MCF 10A (cell line): ENCODE measurements around the gene SNRPD3. TPM values are rescaled to one million over a fixed set of nuclear protein-coding genes. Genes with fewer than 3 reads are reported as not detected.
"Not testable (repeated sequence)": the region's sequence is repeated elsewhere in the genome, so short reads cannot be mapped to it uniquely, and the experiment has no call there.

Source experiments
- BruUV-seq: library from RNA; stranded (reverse); fragments of 400-500 nt; replicated peaks from 2 replicates; lab custom pipeline; 2021; lab: Mats Ljungman, UMichigan
- CTCF ChIA-PET: fragments of 300-600 bp; sonication (Branson Sonifier 250); formaldehyde crosslinking; extraction: SDS; loops from one replicate; lab custom pipeline; 2021; ENCODE audit warnings: antibody characterized with exemption, inconsistent platforms; lab: Yijun Ruan, JAX
- POLR2A ChIA-PET: fragments of 300-600, 350-650 bp; sonication (Branson Sonifier 250); formaldehyde crosslinking; extraction: SDS; loops from one replicate; lab custom pipeline; 2020; ENCODE audit warnings: antibody characterized with exemption, inconsistent platforms; lab: Yijun Ruan, JAX
- DNase-seq: peaks from one replicate; pipeline ENCODE4 v3.0.0-alpha.2; 2018; ENCODE audit not compliant: unreplicated experiment
- H3K27ac Mint-ChIP-seq: one replicate; pipeline ENCODE4 v1.8.0; 2022; ENCODE audit warnings: mild to moderate bottlenecking, low read depth, mixed read lengths; ENCODE audit not compliant: unreplicated experiment
- H3K27me3 Mint-ChIP-seq: one replicate; pipeline ENCODE4 v1.8.0; 2022; ENCODE audit warnings: mixed read lengths; ENCODE audit not compliant: insufficient read depth, unreplicated experiment
- H3K36me3 Mint-ChIP-seq: one replicate; pipeline ENCODE4 v1.8.0; 2022; ENCODE audit warnings: mild to moderate bottlenecking, moderate library complexity, mixed read lengths; ENCODE audit not compliant: insufficient read depth, unreplicated experiment
- H3K4me1 Mint-ChIP-seq: one replicate; pipeline ENCODE4 v1.8.0; 2022; ENCODE audit warnings: mixed read lengths; ENCODE audit not compliant: insufficient read depth, unreplicated experiment
- H3K4me3 Mint-ChIP-seq: one replicate; pipeline ENCODE4 v1.8.0; 2022; ENCODE audit warnings: mild to moderate bottlenecking, moderate library complexity, mixed read lengths; ENCODE audit not compliant: unreplicated experiment
- H3K9me3 Mint-ChIP-seq: one replicate; pipeline ENCODE4 v1.8.0; 2022; ENCODE audit warnings: mixed read lengths; ENCODE audit not compliant: unreplicated experiment
- intact Hi-C: fragments of 100-400 bp; cut with micrococcal nuclease; formaldehyde crosslinking; loops from 2 replicates; pipeline ENCODE4 v1.14.1; 2022
- total RNA-seq: library from RNA; stranded (reverse); gene quantifications from 2 replicates; pipeline ENCODE4 v1.2.3, GENCODE V29; 2022
- TF ChIP-seq, protein P1 (sequence below): fragments of 200-600 bp; IDR thresholded peaks from one replicate; pipeline ENCODE4 v1.8.0; 2022; ENCODE audit warnings: antibody characterized with exemption, mild to moderate bottlenecking; ENCODE audit not compliant: unreplicated experiment

SNRPD3 gene
- total RNA-seq, 1 experiment from 2014 or later = 94.6 TPM

DNA sequence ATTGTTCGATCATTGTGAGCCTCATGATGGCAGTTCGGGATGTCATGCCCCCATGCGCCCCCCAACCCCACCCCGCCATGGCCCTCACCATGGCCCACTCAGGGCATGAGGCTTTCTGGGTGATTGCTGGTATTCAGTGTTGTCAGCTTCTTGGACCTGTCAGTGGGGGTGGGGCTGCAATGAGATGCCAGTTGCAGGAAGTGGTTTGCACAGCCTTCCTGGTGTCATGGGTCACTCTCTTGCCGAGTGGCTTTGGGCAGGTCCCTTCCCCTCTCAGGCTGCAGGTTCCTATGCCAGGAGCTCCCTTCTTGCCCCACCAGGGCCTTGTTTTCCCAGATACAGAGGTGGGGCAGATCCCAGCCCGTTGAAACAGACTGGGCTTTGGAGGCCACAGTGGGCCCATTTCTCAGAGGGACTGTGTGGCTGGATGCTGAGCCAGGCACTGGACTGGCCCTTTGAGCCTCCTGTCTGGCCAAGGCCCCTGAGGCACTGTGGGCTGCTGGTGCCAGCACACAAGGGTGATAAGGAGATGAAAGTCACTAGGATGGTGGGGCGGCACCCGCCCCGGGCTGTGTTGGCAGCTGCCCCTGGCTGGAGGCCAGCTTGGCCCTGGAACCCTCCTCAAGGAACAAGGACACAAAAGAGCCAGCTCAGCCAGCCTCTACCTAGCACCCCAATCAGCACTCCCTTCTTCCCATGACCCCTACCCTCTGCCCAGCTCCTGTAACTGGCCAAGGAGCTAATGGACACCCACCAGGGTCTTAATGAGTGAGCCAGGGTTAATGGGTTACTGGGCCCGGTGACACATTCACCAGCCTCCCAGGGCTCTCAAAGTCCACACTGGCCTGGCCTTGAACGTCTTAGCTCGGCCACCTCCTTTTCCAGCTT lies 45.7 kb downstream of the SNRPD3 start:
- Mint-ChIP-seq H3K9me3 (no peaks in the 10 kb centered on the region), H3K27me3 (no peaks in the 10 kb centered on the region), H3K27ac (no peak overlapping the region), H3K36me3 (peaks cover 4% of the 10 kb centered on the region), H3K4me3 (no peak overlapping the region), H3K4me1 (no peaks in the 10 kb centered on the region)
- TF ChIP-seq, protein P1, sequence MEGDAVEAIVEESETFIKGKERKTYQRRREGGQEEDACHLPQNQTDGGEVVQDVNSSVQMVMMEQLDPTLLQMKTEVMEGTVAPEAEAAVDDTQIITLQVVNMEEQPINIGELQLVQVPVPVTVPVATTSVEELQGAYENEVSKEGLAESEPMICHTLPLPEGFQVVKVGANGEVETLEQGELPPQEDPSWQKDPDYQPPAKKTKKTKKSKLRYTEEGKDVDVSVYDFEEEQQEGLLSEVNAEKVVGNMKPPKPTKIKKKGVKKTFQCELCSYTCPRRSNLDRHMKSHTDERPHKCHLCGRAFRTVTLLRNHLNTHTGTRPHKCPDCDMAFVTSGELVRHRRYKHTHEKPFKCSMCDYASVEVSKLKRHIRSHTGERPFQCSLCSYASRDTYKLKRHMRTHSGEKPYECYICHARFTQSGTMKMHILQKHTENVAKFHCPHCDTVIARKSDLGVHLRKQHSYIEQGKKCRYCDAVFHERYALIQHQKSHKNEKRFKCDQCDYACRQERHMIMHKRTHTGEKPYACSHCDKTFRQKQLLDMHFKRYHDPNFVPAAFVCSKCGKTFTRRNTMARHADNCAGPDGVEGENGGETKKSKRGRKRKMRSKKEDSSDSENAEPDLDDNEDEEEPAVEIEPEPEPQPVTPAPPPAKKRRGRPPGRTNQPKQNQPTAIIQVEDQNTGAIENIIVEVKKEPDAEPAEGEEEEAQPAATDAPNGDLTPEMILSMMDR = no peak
- ChIA-PET CTCF (no interaction called here), POLR2A (no interaction called here)
- no peak for DNase-seq
- intact Hi-C loops = no loop called here
- no TSS peak for BruUV-seq

DNA sequence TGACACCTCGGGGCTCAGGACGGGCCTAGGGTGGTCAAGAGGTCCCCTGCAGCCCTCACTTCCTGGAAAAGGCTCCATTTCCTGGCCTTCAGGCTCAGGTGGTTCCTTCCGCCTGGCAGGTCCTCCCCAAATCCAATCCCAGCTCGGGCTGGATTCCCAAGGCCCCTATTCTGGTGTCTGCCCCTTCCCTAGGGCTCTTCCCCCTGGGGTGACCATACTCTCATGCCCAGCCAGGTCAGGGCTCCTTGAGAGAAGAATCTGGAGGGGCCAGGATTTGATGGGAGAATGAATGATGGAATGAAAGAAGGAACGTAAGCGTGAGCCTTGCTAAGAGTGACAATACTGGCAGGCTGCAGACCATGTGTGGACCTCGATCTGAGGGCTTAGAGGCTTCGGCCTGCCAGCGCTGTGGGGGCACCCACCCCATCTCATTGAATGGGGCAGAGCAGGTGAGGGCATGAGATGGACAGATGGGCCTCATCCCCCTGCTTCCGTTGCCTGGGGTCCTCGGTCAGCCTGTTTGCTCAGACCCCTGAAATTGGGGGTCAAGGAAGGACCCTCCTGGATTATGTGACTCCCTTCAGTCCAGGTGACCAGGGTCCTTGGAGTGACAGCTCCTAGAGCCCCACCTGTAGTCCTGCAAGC lies 46.4 kb downstream of the SNRPD3 start:
- intact Hi-C loops, H3K4me3 Mint-ChIP-seq, H3K9me3 Mint-ChIP-seq, H3K36me3 Mint-ChIP-seq, POLR2A ChIA-PET, BruUV-seq, H3K4me1 Mint-ChIP-seq, DNase-seq, H3K27me3 Mint-ChIP-seq, CTCF ChIA-PET, H3K27ac Mint-ChIP-seq: not testable (repeated sequence)

DNA sequence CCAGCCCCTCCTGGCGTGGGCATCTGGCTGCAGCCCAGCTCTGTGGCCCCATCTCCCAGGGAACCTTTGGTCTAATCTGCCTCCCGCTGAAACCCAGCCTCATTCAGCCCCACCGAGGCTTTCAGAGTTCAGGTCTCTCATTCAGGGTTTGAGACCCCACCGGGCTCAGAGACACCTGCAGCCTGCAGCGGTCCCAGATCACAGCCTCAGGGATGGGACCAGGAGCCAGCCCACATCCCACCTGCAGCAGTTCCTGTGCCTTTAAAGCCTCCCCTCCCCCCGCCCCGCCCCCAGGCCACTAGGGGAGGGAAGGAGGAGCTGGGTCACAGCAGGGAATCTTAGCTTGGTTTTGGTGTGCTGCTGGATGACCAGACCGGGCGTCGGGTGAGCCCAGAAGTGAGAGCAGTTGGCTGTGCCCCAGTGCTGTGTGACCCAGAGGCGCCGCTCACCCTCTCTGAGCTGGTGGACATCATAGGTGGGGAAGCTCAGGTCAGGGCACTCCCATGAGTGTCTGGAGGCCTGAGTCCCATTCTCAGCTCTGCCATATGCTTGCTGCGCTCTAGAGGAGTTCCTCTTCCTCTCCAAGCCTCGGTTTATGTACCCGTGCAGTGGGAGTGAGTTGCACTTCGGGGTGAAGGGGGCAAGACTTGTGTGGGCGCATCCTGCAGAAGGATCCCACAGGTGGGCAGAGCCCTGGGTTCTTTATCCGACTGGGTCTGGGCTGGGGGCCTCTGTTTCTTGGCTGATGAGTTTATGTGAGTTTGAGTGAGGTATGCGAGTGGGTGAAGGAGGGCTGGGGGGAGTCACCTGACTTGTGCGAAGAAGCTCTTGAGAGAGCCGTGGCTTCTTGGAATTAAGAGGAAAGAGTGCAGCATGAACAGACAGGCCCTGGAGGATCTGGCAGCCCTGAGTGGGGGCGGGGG lies 47.3 kb downstream of the SNRPD3 start, which contains the start of gene GGT1:
TSS of gene GGT1 (plus strand) at position 347 of the 923 bp plus-strand sequence. CDS start 7,889 bp downstream, outside the sequence.
- H3K4me1 Mint-ChIP-seq, CTCF ChIA-PET, H3K9me3 Mint-ChIP-seq, POLR2A ChIA-PET, DNase-seq, H3K36me3 Mint-ChIP-seq, H3K27me3 Mint-ChIP-seq, BruUV-seq, H3K4me3 Mint-ChIP-seq, intact Hi-C loops, H3K27ac Mint-ChIP-seq: not testable (repeated sequence)

DNA sequence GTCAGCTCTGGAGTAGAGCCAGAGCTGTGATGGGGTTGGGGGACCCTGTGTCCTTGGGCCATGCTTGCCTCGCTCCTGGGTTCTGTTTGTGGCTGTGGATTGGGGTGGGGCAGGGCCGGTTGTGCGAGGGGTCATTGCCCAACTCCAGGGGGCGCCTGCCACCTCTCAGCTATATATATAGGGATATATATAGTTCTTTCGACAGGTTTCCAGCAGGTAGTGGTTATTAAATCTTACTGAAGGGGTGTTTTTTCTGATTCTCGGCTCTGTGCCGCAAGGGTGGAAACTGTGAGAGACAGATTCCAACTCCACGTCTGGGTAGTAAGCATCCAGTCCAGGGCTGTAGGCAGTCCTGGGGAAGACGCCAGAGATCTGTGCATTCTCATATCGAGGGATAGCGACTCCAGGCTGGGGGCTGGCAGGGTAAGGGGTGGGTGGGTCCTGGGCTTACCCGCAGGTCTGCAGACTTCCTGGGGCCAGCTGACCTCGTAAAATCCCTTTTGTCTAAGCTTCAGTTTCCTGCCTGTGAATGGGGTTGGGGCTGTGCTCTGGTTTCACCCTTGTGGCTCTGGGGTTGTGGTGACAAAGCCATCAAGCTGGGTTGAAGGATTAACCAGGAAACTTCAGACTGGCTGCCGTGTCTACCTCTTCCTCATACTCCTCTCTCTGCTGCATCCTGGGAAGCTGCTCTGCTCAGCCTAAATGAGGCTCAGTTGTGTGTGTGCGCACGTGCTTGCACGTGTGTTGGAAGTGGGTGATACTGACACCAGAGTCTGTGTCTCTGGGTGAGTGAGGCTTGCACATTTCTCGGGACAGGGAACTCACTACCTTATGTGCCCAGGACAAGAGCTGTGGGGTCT lies 48.2 kb downstream of the SNRPD3 start:
- H3K27me3 Mint-ChIP-seq, BruUV-seq, H3K4me3 Mint-ChIP-seq, intact Hi-C loops, POLR2A ChIA-PET, H3K9me3 Mint-ChIP-seq, CTCF ChIA-PET, H3K36me3 Mint-ChIP-seq, DNase-seq, H3K4me1 Mint-ChIP-seq, H3K27ac Mint-ChIP-seq: not testable (repeated sequence)

DNA sequence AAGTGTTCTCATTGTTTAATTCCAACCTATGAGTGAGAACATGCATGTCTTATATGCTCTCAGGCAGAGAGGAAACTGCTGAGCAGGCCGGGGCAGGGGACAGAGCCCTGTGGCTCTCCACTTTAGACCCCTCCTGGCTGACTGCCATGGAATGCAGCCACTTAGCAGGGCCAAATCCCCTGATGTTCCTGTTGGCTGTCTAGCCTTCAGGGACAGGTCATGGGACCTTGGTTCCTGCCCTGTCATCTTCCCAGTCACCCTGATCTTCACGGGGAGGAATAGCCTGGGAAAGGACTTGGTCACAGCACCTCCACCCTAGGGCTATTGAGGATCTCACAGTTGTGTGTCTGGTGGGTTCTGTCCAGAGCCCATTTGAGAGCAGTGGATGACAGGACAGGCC lies 50.5 kb downstream of the SNRPD3 start:
- DNase-seq, POLR2A ChIA-PET, intact Hi-C loops, H3K27ac Mint-ChIP-seq, H3K27me3 Mint-ChIP-seq, H3K4me1 Mint-ChIP-seq, H3K9me3 Mint-ChIP-seq, H3K4me3 Mint-ChIP-seq, BruUV-seq, CTCF ChIA-PET, H3K36me3 Mint-ChIP-seq: not testable (repeated sequence)

DNA sequence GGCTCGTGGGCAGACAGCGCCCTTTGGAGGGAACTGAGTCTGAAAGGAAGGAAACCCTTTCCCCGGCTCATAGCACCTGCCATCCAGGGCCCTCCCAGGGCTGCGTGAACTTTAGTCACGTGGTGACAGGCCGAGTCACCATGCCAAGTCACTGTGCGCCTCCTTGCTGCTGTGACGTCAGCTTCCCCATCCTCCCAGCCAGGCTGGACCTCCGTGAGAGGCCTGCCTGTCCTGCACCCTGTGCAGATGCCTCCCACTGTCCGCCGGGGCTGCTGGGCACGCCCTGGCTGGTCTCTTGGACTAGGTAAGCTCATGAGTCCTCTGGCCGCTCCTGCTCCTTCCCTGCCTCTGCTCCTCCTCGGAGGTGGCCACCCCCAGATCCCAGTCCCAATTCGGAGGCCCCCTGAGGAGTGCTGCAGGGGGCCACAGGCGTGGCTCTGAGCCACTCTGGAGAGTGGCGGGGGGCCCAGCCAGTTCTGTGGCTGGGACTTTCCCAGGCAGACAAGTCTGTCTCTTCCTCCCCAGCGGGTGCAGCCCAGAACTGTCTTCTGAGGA lies 51.7 kb downstream of the SNRPD3 start:
- DNase-seq, intact Hi-C loops, BruUV-seq, H3K27ac Mint-ChIP-seq, H3K4me1 Mint-ChIP-seq, H3K27me3 Mint-ChIP-seq, H3K36me3 Mint-ChIP-seq, POLR2A ChIA-PET, CTCF ChIA-PET, H3K9me3 Mint-ChIP-seq, H3K4me3 Mint-ChIP-seq: not testable (repeated sequence)

DNA sequence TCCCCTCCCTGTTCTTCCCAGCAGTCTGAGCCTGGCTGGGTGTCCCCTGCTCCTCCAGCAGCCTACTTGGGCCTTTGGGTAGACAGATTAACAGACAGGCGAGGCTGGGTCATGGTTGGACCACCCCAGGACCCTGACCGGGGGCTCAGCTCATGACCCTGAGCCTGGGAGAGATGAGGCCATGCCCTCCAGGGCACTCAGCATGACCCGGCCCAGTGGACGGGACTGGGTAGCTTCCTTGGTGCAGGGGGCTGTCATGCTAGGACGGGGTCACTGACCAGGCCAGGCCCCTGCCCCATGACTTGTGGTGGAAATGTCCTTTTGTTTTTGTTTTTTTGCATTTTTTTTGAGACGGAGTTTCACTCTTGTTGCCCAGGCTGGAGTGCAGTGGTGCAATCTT lies 52.5 kb downstream of the SNRPD3 start:
- H3K36me3 Mint-ChIP-seq, H3K4me3 Mint-ChIP-seq, POLR2A ChIA-PET, H3K27ac Mint-ChIP-seq, intact Hi-C loops, H3K9me3 Mint-ChIP-seq, CTCF ChIA-PET, DNase-seq, H3K27me3 Mint-ChIP-seq, BruUV-seq, H3K4me1 Mint-ChIP-seq: not testable (repeated sequence)
